Measurements from ENCODE around the gene SPRR2G. TPM values are rescaled to one million over a fixed set of nuclear protein-coding genes. Genes with fewer than 3 reads are reported as not detected.
"Not testable (repeated sequence)": the region's sequence is repeated elsewhere in the genome, so short reads cannot be mapped to it uniquely, and the experiment has no call there.

Gene SPRR2G
- polyA plus RNA-seq, 4 donors: not detected

- DNase-seq (ENCODE audit: low read depth in 4 of 4, low spot score in 2 of 4): no peak
Observed at GRCh38 chr1:153119491-153119971, 31.2 kb downstream of the SPRR2G start.

DNA sequence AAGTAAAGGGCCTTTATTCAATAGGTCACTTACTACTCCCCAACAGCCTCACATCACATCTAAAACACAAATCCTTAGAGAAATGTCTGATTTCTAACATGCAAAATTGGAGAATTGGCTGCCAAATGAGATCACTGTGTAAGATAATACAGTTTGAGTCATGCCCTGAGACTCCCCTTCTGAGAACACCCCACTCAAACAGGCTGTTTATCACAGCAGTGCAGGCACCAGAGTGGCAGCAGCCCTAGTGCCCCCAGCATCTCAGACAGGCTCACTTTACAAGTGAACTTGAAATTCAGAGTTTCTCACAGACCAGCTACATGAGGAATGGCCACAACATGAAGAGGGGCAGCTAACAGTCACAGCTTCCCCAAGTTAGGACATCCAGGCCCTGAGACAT lies 35.4 kb downstream of the SPRR2G start:
- DNase-seq (ENCODE audit: low read depth in 4 of 4, low spot score in 2 of 4): not testable (repeated sequence)

GRCh38 chr1:153113416-153113815 lies 37.3 kb downstream of the SPRR2G start, which contains the start of gene SPRR2F:
SPRR2F (minus strand) TSS chr1:153113516; CDS start chr1:153112733, 783 bp downstream.
- no peak for DNase-seq (ENCODE audit: low read depth in 4 of 4, low spot score in 2 of 4)

- DNase-seq (ENCODE audit: low read depth in 4 of 4, low spot score in 2 of 4): not testable (repeated sequence)
Observed at GRCh38 chr1:153112454-153112853, 38.2 kb downstream of the SPRR2G start.

GRCh38 chr1:153100245-153100644 lies 50.4 kb downstream of the SPRR2G start:
- no peak for DNase-seq (ENCODE audit: low read depth in 4 of 4, low spot score in 2 of 4)

Other genes starting within 250 kb of the SPRR2G start
- gene IVL, start 242.3 kb downstream of the SPRR2G start, polyA plus RNA-seq (ENCODE audit: insufficient read length in 4 of 4): under 1 TPM; 0.08 to 0.42 (median 0.30) TPM
- gene SPRR5, start 203.7 kb downstream of the SPRR2G start, polyA plus RNA-seq (ENCODE audit: insufficient read length in 4 of 4): not detected
- gene SPRR4, start 180.2 kb downstream of the SPRR2G start, polyA plus RNA-seq (ENCODE audit: insufficient read length in 4 of 4): not detected
- not detected for gene SPRR1A, start 166.8 kb downstream of the SPRR2G start, polyA plus RNA-seq (ENCODE audit: insufficient read length in 4 of 4)
- gene SPRR3, start 149.1 kb downstream of the SPRR2G start, polyA plus RNA-seq (ENCODE audit: insufficient read length in 4 of 4): under 1 TPM in 3 of 4 donors, not detected in 1; 0.17 to 0.51 (median 0.18) TPM
- gene SPRR1B, start 119.7 kb downstream of the SPRR2G start, polyA plus RNA-seq (ENCODE audit: insufficient read length in 4 of 4): not detected
- gene SPRR2D, start 109.8 kb downstream of the SPRR2G start, polyA plus RNA-seq (ENCODE audit: insufficient read length in 4 of 4): not detected
- under 1 TPM in 1 of 4 donors, not detected in 3; 0.14 TPM for gene SPRR2A, start 93.4 kb downstream of the SPRR2G start, polyA plus RNA-seq (ENCODE audit: insufficient read length in 4 of 4)
- not detected for gene SPRR2B, start 79.3 kb downstream of the SPRR2G start, polyA plus RNA-seq (ENCODE audit: insufficient read length in 4 of 4)
- gene SPRR2E, start 56.4 kb downstream of the SPRR2G start, polyA plus RNA-seq (ENCODE audit: insufficient read length in 4 of 4): not detected
- gene SPRR2F, start 37.4 kb downstream of the SPRR2G start, polyA plus RNA-seq (ENCODE audit: insufficient read length in 4 of 4): not detected
- gene LELP1, start 52.5 kb upstream of the SPRR2G start, polyA plus RNA-seq (ENCODE audit: insufficient read length in 4 of 4): not detected
- gene PRR9, start 66.7 kb upstream of the SPRR2G start, polyA plus RNA-seq (ENCODE audit: insufficient read length in 4 of 4): not detected
- not detected for gene LORICRIN, start 108.8 kb upstream of the SPRR2G start, polyA plus RNA-seq (ENCODE audit: insufficient read length in 4 of 4)
- gene PGLYRP3, start 162.1 kb upstream of the SPRR2G start, polyA plus RNA-seq (ENCODE audit: insufficient read length in 4 of 4): not detected
- gene PGLYRP4, start 198.0 kb upstream of the SPRR2G start, polyA plus RNA-seq (ENCODE audit: insufficient read length in 4 of 4): not detected
- gene S100A9, start 207.0 kb upstream of the SPRR2G start, polyA plus RNA-seq (ENCODE audit: insufficient read length in 4 of 4): 10 to 100 TPM in 3 of 4 donors, 1 to 10 TPM in 1; 7.7 to 25.8 (median 17.0) TPM
- gene S100A12, start 224.7 kb upstream of the SPRR2G start, polyA plus RNA-seq (ENCODE audit: insufficient read length in 4 of 4): 1 to 10 TPM in 3 of 4 donors, under 1 TPM in 1; 0.35 to 3.9 (median 2.1) TPM
- gene S100A8, start 240.2 kb upstream of the SPRR2G start, polyA plus RNA-seq (ENCODE audit: insufficient read length in 4 of 4): 10 to 100 TPM in 3 of 4 donors, 1 to 10 TPM in 1; 4.4 to 15.1 (median 12.9) TPM

All from left renal cortex interstitium (tissue), 4 donors.